ENCODE results near the gene NUDT19. TPM values are rescaled to one million over a fixed set of nuclear protein-coding genes. Genes with fewer than 3 reads are reported as not detected.

NUDT19 gene
- total and polyA plus RNA-seq, 9 of the 15 experiments (the other 6 are each of a cell fraction or from before 2014, with no cell fraction given) = 9.6 to 38.6 (median 14.4) TPM

- ChIA-PET POLR2A (interaction anchor here (1.0 to 1.2 kb wide), 3 partner anchors 9 to 18 kb away, joined by 4 to 6 read pairs (median 4); partner anchors contain the start of gene NUDT19), CTCF (ENCODE audit: low intra/inter-chr PET ratio) (no interaction called here)
- WGBS (ENCODE audit: insufficient coverage, low coverage, missing lambda C conversion rate) = 66% methylated on average over 27 of the region's 53 CpGs
- H3K9me1 ChIP-seq (ENCODE audit: control insufficient read depth, insufficient read depth, low read length) = no peaks in the 10 kb centered on the region
- intact Hi-C loops (cut with micrococcal nuclease) (loop anchor here (1.0 kb wide), 1 partner anchor 12 kb away; no protein-coding TSS in a partner anchor), in situ Hi-C loops (cut with MboI) (no loop called here)
- no peaks in the 10 kb centered on the region; the same call in 1 of the 2 replicates for H4K20me1 ChIP-seq (replicated peaks; ENCODE audit: control insufficient read depth, insufficient read depth, low read length)
- H3K4me2 ChIP-seq (ENCODE audit: insufficient read depth, low read length) = peak within 1 kb of the TSS; percentile 91
- BruUV-seq (replicated peaks) = no TSS peak
- peak; percentile 61 to 83 (median 76) for DNase-seq (ENCODE audit: extremely low read depth in 1 of 4, low spot score in 3 of 4)
- ATAC-seq = peak; percentile 50
- H3K27ac ChIP-seq (ENCODE audit: extremely low read depth, low read depth, low read length) = peak within 1 kb of the TSS; percentile 79
- H3K4me3 ChIP-seq = peak within 1 kb of the TSS; percentile 92
- peaks cover 35 to 55% of the 10 kb centered on the region in 2 experiments for H3K4me1 ChIP-seq (replicated peaks in 1 of 2; ENCODE audit: control insufficient read depth in 2 of 2, insufficient read depth in 2 of 2, low read length in 2 of 2)
- peaks cover 42% of the 10 kb centered on the region for H3K79me2 ChIP-seq (ENCODE audit: control insufficient read depth, insufficient read depth, low read length)
- no peaks in the 10 kb centered on the region; the same call in 1 of the 2 replicates for H3K9me3 ChIP-seq (replicated peaks; ENCODE audit: control insufficient read depth, insufficient read depth, low read depth, low read length)
- H3K36me3 ChIP-seq (ENCODE audit: control insufficient read depth, insufficient read depth, low read length) = peaks cover 9% of the 10 kb centered on the region; the same call in 1 of the 3 replicates
- H3K9ac ChIP-seq (ENCODE audit: insufficient read depth in 1 of 2, low read depth in 2 of 2, low read length in 2 of 2) = peak within 1 kb of the TSS; percentile 71 to 96
- no peak for FAIRE-seq
- H2AFZ ChIP-seq (ENCODE audit: low read depth, low read length) = peak within 1 kb of the TSS; percentile 96
- no peaks in the 10 kb centered on the region for H3K27me3 ChIP-seq (ENCODE audit: control insufficient read depth in 2 of 2, insufficient read depth in 2 of 2, low read length in 2 of 2)
- no peak for TF ChIP-seq NR4A1 (CRISPR knock-in tag; IDR thresholded peaks at IDR 0.05)
- TF ChIP-seq NR4A1 (tag; IDR thresholded peaks at IDR 0.05) = no peak
- TF ChIP-seq MBD1 (CRISPR knock-in tag; IDR thresholded peaks at IDR 0.05) = peak; percentile 74; the same call in 1 of the 2 replicates
- TF ChIP-seq GATAD2A (IDR thresholded peaks at IDR 0.05) = no peak
- no peak for TF ChIP-seq E4F1 (CRISPR knock-in tag; IDR thresholded peaks at IDR 0.05; ENCODE audit: borderline replicate concordance)
- 0 out of 2 replicates have a peak, but pooled peaks have one; percentile 7 for TF ChIP-seq SMARCE1 (IDR thresholded peaks at IDR 0.05)
- peak; percentile 93 for TF ChIP-seq USF1 (CRISPR knock-in tag; IDR thresholded peaks at IDR 0.05)
- peak; percentile 91 for TF ChIP-seq USF2 (CRISPR knock-in tag; IDR thresholded peaks at IDR 0.05)
- no peak for TF ChIP-seq THAP7 (CRISPR knock-in tag; IDR thresholded peaks at IDR 0.05)
- TF ChIP-seq RNF2 (IDR thresholded peaks at IDR 0.05) = no peak
- no peak for TF ChIP-seq GATAD2B (IDR thresholded peaks at IDR 0.05; ENCODE audit: borderline replicate concordance)
- TF ChIP-seq KLF13 (tag; IDR thresholded peaks at IDR 0.05; ENCODE audit: borderline replicate concordance, low read depth) = no peak
- TF ChIP-seq PRPF4 (IDR thresholded peaks at IDR 0.05; ENCODE audit: insufficient read depth, low read depth, low read length, poor library complexity, severe bottlenecking) = peak; percentile 48
- TF ChIP-seq ZEB2 (IDR thresholded peaks at IDR 0.05) = no peak
- peak; percentile 17 for TF ChIP-seq HNRNPK (IDR thresholded peaks at IDR 0.05; ENCODE audit: low read depth, low read length, poor library complexity, severe bottlenecking)
- no peak for TF ChIP-seq TEAD4 (IDR thresholded peaks at IDR 0.05; ENCODE audit: low read length)
- TF ChIP-seq TEAD4 (CRISPR knock-in tag; IDR thresholded peaks at IDR 0.05; ENCODE audit: borderline replicate concordance) = no peak
Observed at GRCh38 chr19:32675720-32676185, 15.9 kb upstream of the NUDT19 start, which contains the start of gene RGS9BP. RGS9BP (plus strand) TSS chr19:32675848; CDS start chr19:32676264, 416 bp downstream.

All from K562 (cell line).